GM18858 (cell line): Measurements from ENCODE around the gene UPK3B.
"Not testable (repeated sequence)": the region's sequence is repeated elsewhere in the genome, so short reads cannot be mapped to it uniquely, and the experiment has no call there.

Experiments used
- ATAC-seq: cut with Tn5 transposase; IDR thresholded peaks from one replicate; pipeline ENCODE4 v1.9.1; 2021; ENCODE audit not compliant: unreplicated experiment

UPK3B gene

DNA sequence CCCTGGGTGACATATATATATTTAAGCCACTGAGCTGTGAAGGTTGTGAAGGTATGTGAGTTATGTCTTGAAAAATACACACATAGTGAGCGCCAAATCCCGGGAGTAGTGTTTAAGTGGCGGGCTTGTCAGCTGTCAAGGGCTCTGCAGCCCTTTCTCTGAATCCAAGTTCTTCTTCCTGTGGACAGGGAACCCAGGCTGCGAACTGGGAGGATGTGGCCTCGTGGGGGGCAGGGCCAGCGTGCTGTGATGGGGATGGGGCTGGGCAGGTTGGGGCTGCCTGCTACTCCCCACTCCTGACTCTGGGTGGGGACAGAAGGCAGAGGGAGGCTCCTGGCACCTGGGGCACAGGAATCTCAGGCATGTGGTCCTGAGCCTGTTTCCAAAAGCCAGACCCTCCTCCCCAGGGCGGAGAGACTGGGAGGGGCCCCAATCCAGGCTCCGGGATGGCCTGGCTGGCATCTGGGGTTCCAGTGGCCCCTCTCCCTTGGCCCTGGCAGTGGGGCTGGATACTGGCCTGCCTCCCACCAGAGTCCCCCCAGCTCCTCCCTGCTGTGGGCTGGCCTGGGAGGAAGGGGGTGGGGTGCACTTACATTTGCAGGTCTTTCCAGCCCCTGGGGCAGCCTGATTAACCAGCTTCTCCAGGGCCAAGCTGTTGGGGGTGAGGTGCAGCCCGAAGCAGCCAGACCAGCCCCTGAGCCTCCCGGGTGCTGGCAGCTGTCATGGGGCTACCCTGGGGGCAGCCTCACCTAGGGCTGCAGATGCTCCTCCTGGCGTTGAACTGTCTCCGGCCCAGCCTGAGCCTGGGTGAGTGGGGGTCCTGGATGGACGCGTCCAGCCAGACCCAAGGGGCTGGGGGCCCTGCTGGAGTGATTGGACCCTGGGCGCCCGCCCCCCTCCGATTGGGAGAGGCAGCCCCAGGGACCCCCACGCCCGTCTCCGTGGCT is at the start of gene UPK3B:
TSS of gene UPK3B (plus strand) at position 622 of the 947 bp plus-strand sequence. CDS start at position 723, 101 bp downstream.
- ATAC-seq, result no peak

GRCh38 chr7:76460767-76461166 is 49.6 kb upstream of the UPK3B start:
- ATAC-seq, result not testable (repeated sequence)

DNA sequence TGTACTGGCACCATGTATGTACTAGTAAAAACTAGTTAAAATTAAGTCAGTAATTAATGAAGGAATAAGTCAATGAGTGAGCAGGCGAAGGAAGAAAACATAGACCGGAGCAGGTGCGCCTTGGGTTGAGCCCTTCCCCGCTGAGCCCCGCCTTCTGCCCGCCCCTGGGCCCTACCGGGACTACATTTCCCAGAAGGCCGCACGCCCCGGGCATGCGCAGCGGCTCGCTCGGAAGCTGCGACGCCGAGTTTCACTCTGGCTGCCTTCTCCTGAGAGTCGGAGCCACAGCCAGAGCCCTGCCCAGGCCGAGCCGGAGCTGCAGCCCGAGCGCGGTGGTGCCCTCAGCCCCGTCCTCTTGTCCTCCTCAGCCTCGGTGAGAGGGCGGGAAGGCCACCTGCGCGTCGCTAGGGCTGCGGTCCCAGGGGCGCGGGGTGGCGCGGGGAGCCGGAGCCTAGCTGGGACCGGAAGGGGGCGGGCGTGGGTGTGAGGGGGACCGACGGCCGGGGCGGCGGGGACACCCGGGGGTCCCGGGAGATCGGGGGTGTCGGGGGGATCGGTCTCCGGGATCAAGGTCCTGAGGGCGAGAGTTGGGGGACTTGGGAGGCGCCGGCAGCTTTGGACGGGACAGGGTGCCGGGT is 48.8 kb upstream of the UPK3B start, which contains the start of gene DTX2:
TSS of gene DTX2 (plus strand) at position 246 of the 638 bp plus-strand sequence. CDS start 18,801 bp downstream, outside the sequence.
- peak; percentile 97 for ATAC-seq

DNA sequence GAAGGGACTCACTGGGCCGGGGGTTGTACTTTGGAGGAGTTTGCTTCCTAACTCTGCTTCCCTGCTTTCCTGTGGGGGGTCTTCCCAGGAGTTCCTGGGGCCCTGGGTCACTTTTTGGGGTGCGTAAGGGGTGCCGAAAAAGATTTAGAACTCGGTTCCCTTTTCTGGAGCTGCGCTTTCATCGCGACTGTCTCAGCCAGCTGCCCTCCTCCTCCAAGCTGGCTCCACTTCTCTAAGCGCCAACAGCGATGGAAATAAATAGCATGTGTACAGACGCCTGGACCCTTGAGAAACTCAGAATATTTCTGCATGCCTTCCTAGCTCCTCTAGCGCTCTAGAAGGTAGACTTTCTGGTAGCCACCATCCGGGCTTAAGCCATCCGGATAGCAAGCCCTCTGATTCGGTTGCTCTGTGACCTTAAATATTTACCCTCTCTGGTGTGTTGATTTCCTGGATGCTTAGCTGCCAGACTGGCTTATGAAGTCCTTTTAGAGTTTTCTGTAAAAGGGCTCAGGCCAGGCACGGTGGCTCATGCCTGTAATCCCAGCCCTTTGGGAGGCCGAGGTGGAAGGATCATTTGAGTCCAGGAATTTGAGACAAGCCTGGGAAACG is 48.0 kb upstream of the UPK3B start:
- not testable (repeated sequence) for ATAC-seq

DNA sequence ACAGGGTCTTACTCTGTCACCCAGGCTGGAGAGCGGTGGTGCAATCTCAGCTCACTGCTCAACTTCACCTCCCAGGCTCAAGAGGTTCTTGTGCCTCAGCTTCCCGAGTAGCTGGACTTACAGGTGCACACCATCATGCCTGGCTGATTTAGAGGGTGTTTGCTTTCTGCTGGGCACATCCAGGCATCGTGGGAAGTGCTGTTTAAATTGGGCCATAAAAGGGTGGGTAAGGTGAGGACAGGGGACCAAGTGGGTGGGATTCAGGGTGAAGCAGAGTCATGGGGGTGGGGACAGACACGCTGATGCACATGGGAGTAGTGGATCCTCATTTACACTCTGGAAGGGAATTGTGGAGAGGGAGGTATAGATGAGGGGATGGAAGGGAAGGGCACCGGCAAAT is 45.4 kb upstream of the UPK3B start:
- ATAC-seq, result not testable (repeated sequence)

- not testable (repeated sequence) for ATAC-seq
Measured at GRCh38 chr7:76465950-76466349, 44.4 kb upstream of the UPK3B start.

DNA sequence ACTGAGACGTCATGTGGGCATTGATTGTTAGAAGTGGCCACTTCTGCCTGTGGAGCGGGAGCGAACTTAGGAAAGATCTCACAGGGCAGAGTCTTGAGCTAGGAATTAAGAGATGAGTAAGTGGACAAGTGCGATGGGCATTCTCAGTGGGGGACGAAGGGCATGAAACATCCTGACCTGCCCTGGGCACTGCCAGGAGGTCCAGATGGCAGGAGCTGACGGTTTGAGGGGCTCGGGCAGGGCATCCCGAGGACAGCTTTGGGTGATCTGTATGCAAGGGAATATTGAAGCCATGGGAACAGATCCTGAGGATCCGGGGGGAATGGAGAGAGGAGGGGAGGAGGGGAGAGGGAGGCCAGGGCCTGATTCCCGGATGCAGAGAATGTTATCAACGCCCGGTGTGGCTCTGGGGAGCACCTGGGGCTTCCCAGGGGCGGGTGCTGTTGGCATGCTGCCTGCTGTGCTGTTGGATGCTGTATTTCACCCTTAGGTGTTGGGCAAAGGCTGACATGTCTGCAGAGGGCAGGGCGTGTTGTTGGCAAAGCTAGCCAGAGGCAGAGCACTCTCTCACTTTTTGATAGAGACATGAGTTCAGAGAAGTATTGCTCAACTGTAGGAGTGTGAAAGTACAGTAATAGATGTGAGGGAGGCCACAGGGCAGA is 42.5 kb upstream of the UPK3B start:
- not testable (repeated sequence) for ATAC-seq

DNA sequence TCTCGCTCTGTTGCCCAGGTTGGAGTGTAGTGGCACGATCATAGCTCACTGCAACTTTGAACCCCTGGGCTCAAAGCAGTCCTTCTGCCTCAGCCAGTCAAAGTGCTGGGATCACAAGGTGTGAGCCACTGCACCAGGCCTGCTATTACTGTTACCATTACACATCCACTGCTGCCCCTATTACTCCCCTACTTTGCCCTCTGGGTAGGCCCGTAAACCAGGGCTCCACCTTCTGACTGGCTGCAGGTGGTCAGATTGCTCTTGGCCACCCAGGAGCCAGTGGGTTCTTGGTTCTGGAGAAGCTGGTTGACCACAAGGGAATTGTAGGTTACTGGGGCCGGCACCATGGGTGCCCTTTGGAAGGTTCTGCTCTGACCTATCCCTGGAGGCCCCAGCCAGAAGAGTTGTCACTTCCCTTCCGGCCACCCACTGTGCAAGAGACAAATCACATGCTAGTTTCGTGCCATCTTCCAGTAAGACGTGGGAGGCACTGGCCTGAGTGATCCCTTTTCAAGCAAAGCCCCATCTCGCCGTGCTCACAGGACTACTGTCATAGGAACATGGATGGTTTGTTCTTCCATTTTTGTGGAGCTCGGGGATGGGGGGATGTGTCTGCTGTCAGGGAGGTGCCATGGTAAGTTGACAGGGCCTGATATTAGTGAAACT is 38.7 kb upstream of the UPK3B start:
- not testable (repeated sequence) for ATAC-seq

DNA sequence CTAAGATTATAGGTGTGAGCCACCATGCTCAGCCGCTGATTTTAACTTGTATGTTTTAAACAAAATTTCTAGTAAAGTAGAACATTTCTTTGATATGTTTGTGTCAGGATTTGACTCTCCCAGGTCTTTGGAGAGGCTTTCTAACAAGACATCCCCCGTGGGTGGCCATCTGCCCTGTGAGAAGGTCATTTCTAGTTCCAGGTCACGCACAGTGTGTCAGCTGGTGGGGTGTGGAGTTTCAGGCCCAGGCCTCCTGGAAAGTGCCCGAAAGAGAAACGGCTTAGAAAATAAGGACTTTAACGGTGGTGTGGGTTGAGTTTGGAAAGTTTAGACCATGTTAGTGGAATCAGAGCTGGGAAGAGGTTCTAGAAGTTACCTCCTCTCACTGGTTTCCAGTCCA is 37.3 kb upstream of the UPK3B start:
- ATAC-seq, result not testable (repeated sequence)

- not testable (repeated sequence) for ATAC-seq
Measured at GRCh38 chr7:76476280-76476679, 34.1 kb upstream of the UPK3B start.

DNA sequence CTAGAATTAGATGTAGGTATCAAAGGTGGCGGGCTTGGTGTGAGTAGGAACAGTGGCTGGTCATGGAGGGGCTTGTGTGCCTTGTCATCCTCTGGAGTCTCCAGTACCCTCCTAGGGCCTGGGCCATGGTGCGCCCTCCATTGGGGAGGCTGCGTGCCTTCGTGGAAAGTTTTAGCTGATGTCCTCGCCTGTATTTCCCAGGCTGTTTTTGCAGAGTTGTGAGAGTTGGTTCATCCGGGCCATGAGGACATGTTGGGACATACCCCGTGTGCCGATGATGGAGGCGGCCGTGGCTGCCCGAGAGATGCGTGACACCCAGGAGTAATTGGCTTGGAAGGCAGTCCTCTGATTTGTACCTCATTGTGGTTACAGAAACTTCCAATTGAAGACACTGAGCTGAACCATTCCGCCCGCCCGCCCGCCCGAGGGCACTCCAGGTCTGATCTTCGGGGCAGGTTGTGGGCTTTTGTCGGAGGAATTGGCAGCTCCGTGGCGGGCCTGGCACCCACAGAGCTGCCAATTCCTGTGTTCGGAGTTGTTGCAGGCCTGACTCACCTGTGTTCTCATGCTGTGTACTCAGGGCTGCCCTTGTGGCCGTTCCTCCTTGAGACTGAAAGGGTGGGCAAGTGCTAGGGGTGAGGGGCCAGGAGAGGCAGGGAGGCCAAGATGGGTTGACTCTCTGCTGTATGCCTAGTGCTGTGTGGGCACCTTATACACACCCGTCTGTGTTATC is 33.4 kb upstream of the UPK3B start:
- ATAC-seq, result not testable (repeated sequence)

- ATAC-seq, result not testable (repeated sequence)
Measured at GRCh38 chr7:76479628-76480027, 30.7 kb upstream of the UPK3B start.

DNA sequence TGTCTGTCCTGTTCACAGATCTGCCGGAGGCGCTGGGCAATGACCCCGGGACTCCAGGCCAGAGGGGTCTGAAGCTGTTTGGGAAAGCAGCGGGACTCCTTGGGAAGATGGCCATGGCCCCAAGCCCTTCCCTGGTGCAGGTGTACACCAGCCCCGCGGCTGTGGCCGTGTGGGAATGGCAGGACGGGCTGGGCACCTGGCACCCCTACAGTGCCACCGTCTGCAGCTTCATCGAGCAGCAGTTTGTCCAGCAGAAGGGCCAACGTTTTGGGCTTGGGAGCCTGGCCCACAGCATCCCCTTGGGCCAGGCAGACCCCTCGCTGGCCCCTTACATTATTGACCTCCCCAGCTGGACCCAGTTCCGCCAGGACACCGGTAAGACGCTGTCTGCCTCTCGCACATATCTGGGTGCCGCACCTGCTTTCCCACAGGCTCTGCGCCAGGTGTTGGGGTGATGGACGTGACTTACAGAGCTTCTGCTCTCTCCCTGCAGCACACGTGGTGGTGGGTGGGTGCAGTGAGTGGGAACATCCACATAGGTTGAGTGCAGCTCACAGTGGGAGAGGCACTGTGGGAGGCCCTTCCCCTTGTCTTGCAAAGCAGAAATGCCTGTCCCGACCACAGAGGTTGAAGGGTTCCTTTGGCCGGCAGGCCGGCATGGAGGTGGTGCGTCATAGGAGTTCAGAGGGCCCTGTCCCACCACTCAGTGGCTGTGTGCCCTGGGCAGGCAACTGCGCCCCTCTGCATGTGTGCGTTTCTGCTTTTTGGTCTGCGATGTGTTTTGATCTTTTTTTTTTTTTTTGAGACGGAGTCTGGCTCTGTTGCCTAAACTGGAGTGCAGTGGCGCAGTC is 29.7 kb upstream of the UPK3B start:
- ATAC-seq, result not testable (repeated sequence)

DNA sequence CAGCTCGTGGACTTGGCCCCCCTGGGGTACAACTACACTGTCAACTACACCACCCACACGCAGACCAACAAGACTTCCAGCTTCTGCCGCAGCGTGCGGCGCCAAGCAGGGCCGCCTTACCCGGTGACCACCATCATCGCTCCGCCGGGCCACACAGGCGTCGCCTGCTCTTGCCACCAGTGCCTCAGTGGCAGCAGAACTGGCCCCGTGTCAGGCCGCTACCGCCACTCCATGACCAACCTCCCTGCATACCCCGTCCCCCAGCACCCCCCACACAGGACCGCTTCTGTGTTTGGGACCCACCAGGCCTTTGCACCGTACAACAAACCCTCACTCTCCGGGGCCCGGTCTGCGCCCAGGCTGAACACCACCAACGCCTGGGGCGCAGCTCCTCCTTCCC is 27.7 kb upstream of the UPK3B start:
- ATAC-seq, result not testable (repeated sequence)

- ATAC-seq, result not testable (repeated sequence)
Measured at GRCh38 chr7:76483081-76483480, 27.3 kb upstream of the UPK3B start.

DNA sequence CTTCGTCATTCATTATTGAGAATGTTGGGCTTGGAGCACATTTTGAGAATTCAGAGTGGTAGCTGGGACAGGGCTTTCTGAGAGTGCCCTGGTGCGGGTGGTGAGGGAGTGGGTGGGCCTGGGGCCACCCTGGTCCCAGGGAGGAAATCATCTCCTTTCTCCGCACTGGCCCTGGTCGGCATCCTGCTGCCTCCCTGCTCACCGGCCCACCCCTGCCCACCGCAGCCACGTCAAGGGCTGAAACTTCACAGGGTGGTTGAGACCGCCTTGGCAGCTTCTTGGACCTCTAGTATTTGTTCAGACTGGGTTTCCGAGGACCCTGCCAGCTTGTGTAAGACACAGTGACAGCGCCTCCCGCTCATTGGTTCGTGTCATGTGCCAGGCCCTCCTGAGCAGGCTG is 25.9 kb upstream of the UPK3B start:
- not testable (repeated sequence) for ATAC-seq

DNA sequence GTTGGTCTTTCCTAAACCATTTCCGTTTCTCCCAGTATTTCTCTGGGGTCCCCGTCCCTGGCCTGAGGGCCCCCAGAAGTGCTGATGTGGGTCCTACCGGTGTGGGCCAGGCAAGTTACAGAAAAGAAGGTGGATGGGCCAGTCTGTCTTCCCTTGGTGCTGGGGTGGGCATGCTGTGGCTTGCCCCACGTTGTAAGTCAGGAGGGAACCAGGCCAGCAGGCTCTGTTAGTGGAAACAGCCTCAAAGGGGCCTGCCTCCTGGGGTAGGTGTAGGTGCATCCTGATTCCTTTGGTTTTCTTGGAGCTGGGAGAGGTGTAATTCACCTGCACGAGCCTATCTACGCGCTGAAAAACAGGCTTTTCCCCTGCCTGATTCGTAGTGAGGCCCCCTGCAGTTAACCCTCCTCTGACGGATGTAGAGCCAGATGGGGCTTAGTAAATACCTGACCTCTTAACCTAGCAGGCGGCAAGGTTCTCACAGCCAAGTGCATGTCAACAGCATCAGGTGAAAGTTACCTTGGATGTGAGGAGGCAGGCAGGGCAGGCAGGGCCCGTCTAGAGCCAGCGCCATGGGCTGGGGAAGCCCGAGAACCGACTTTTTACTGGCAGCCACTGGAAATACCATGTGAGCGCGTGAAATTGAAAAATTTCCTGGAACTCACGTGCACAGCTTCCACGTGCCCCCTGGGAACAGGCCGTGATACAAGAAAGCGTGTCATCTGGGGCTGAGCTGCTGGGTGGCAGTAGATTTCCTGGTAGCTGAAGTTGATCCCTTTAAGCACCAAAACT is 24.3 kb upstream of the UPK3B start:
- ATAC-seq, result not testable (repeated sequence)

GRCh38 chr7:76486618-76487017 is 23.7 kb upstream of the UPK3B start:
- ATAC-seq, result peak; percentile 98
